DMS79 treated with DMSO at 0.1 percent for 48 hours (cell line): ENCODE data around the gene GJC2.
"Not testable (repeated sequence)": the region's sequence is repeated elsewhere in the genome, so short reads cannot be mapped to it uniquely, and the experiment has no call there.

ENCODE experiments used
- DNase-seq: peaks from one replicate; lab custom pipeline; 2025; lab: John Stamatoyannopoulos, UW

The GJC2 gene

GRCh38 chr1:228149406-228150119 is at the start of gene GJC2:
Gene GJC2 (plus strand): TSS chr1:228149930. CDS start chr1:228157759, 7,829 bp downstream.
- DNase-seq: no peak

GRCh38 chr1:228100822-228101613 is 48.7 kb upstream of the GJC2 start:
- no peak for DNase-seq

GRCh38 chr1:228101614-228101993 is 48.1 kb upstream of the GJC2 start:
- DNase-seq: no peak

GRCh38 chr1:228101994-228102790 is 47.5 kb upstream of the GJC2 start:
- no peak for DNase-seq

- peak; percentile 87 for DNase-seq
Measured at GRCh38 chr1:228102791-228103620, 46.7 kb upstream of the GJC2 start, which contains the start of gene C1orf35. Gene C1orf35 (minus strand): TSS chr1:228103325. CDS start chr1:228103227, 98 bp downstream.

GRCh38 chr1:228104526-228105269 is 45.0 kb upstream of the GJC2 start:
- no peak for DNase-seq

- no peak for DNase-seq
Measured at GRCh38 chr1:228105270-228105995, 44.3 kb upstream of the GJC2 start.

GRCh38 chr1:228105996-228106799 is 43.5 kb upstream of the GJC2 start:
- DNase-seq: no peak

- DNase-seq: no peak
Measured at GRCh38 chr1:228106800-228107054, 43.0 kb upstream of the GJC2 start.

- DNase-seq: no peak
Measured at GRCh38 chr1:228107636-228108035, 42.1 kb upstream of the GJC2 start.

GRCh38 chr1:228108055-228108690 is 41.6 kb upstream of the GJC2 start:
- DNase-seq: no peak

GRCh38 chr1:228108742-228109072 is 41.0 kb upstream of the GJC2 start:
- no peak for DNase-seq

- peak; percentile 90 for DNase-seq
Measured at GRCh38 chr1:228109073-228109961, 40.4 kb upstream of the GJC2 start, which contains the start of gene MRPL55. Gene MRPL55 (minus strand): TSS chr1:228109299. CDS start chr1:228108260, 1,039 bp downstream.

GRCh38 chr1:228109962-228110488 is 39.7 kb upstream of the GJC2 start:
- no peak for DNase-seq

GRCh38 chr1:228110556-228110955 is 39.2 kb upstream of the GJC2 start:
- DNase-seq: no peak

GRCh38 chr1:228111315-228111714 is 38.4 kb upstream of the GJC2 start:
- not testable (repeated sequence) for DNase-seq

- no peak for DNase-seq
Measured at GRCh38 chr1:228112167-228112566, 37.6 kb upstream of the GJC2 start.

GRCh38 chr1:228112617-228113016 is 37.1 kb upstream of the GJC2 start:
- DNase-seq: no peak
